Esophagus squamous epithelium (tissue), 4 donors: ENCODE measurements around the gene CLPTM1L.

Source experiments
- CTCF ChIP-seq, 6 experiments: fragments of 450-650 bp in 4 of 6; fragments of 200-600 bp in 2 of 6; sonication (generic) in 2 of 6; IDR thresholded peaks; one replicate each; pipeline ENCODE4 v1.5.1; 2016 to 2019; ENCODE audit warnings: antibody characterized with exemption in 6 of 6, mild to moderate bottlenecking in 4 of 6, moderate library complexity in 4 of 6
- POLR2A ChIP-seq, 4 donors: fragments of 450-650 bp; IDR thresholded peaks; one replicate each; pipeline ENCODE4 v1.6.1; 2017; ENCODE audit warnings: antibody characterized with exemption in 4 of 4, mild to moderate bottlenecking in 4 of 4, moderate library complexity in 3 of 4

GRCh38 chr5:1368756-1369155 lies 23.9 kb upstream of the CLPTM1L start:
- no peak for TF ChIP-seq CTCF (IDR thresholded peaks at IDR 0.05)
- TF ChIP-seq POLR2A (IDR thresholded peaks at IDR 0.05) = no peak
